ENCODE data around the gene VAV3.

GRCh38 chr1:107640207-107640606 lies 324.8 kb downstream of the VAV3 start:
- TF ChIP-seq HMGXB4 (CRISPR knock-in tag; IDR thresholded peaks at IDR 0.05) (no peak), CTCF (IDR thresholded peaks at IDR 0.05) (no peak), USF1 (CRISPR knock-in tag; IDR thresholded peaks at IDR 0.05) (no peak), TEAD1 (CRISPR knock-in tag; IDR thresholded peaks at IDR 0.05) (no peak), MAX (CRISPR knock-in tag; IDR thresholded peaks at IDR 0.05) (no peak), ESRRA (CRISPR knock-in tag; IDR thresholded peaks at IDR 0.05; ENCODE audit: borderline replicate concordance) (no peak), RELA (CRISPR knock-in tag; IDR thresholded peaks at IDR 0.05; ENCODE audit: borderline replicate concordance) (no peak), USF2 (CRISPR knock-in tag; IDR thresholded peaks at IDR 0.05) (no peak), ETV6 (CRISPR knock-in tag; IDR thresholded peaks at IDR 0.05) (no peak), SP1 (CRISPR knock-in tag; conservative IDR thresholded peaks at IDR 0.05) (no peak)

Measured in WTC11 (cell line).